Vagina (tissue), 2 donors: ENCODE data around the gene WDHD1.

Experiments
- CTCF ChIP-seq, 3 experiments: fragments of 450-650 bp in 2 of 3; fragments of 200-600 bp in 1 of 3; sonication (generic) in 1 of 3; IDR thresholded peaks; one replicate each; pipeline ENCODE4 v1.5.1; 2017 to 2019; ENCODE audit warnings: antibody characterized with exemption in 3 of 3, mild to moderate bottlenecking in 2 of 3, moderate library complexity in 2 of 3
- POLR2A ChIP-seq, 2 donors: fragments of 450-650 bp; IDR thresholded peaks; one replicate each; pipeline ENCODE4 v1.6.1; 2017; ENCODE audit warnings: antibody characterized with exemption in 2 of 2, mild to moderate bottlenecking in 2 of 2, moderate library complexity in 2 of 2
- POLR2AphosphoS5 ChIP-seq, 2 donors: sonication (generic); formaldehyde crosslinking; IDR thresholded peaks; one replicate each; pipeline ENCODE4 v1.9.0; 2017; ENCODE audit warnings: antibody characterized with exemption in 2 of 2, mild to moderate bottlenecking in 2 of 2, low read depth in 1 of 2; ENCODE audit not compliant: insufficient read depth in 1 of 2

GRCh38 chr14:54936816-54937215, 90.1 kb downstream of the WDHD1 start:
- no peak for TF ChIP-seq POLR2A (IDR thresholded peaks at IDR 0.05)
- no peak for TF ChIP-seq CTCF (IDR thresholded peaks at IDR 0.05)
- no peak for TF ChIP-seq POLR2AphosphoS5 (IDR thresholded peaks at IDR 0.05; ENCODE audit: insufficient read depth in 1 of 2, low read depth in 1 of 2)
